ENCODE results near the gene FEM1B. TPM values are rescaled to one million over a fixed set of nuclear protein-coding genes. Genes with fewer than 3 reads are reported as not detected.

FEM1B gene
- total and polyA plus RNA-seq, 8 donors = 8.2 to 92.0 (median 24.4) TPM

- Histone ChIP-seq H3K9me3 (no peaks in the 10 kb centered on the region), H3K27me3 (no peaks in the 10 kb centered on the region), H3K36me3 (peaks cover 9 to 27% (median 21%) of the 10 kb centered on the region in 4 donors), H3K4me1 (peaks cover 18 to 93% (median 58%) of the 10 kb centered on the region in 4 donors), H3K27ac (peak overlapping the region in 1 of 5 donors; percentile 29), H3K4me3 (no peak overlapping the region)
- intact Hi-C loops (cut with DNase I; ENCODE audit: low total_unique reads) = no loop called here
- 85 to 93% (median 89%) methylated on average over 5 of the region's 5 CpGs for WGBS, 5 donors
- TF ChIP-seq POLR2A (IDR thresholded peaks at IDR 0.05) (no peak), POLR2AphosphoS5 (IDR thresholded peaks at IDR 0.05) (no peak), CTCF (IDR thresholded peaks at IDR 0.05) (no peak), EP300 (IDR thresholded peaks at IDR 0.05) (no peak)
- no peak for DNase-seq
Measured at GRCh38 chr15:68285259-68285980, 7.9 kb downstream of the FEM1B start.

GRCh38 chr15:68286256-68286655 lies 8.7 kb downstream of the FEM1B start:
- intact Hi-C loops (cut with DNase I; ENCODE audit: low total_unique reads) = no loop called here
- Histone ChIP-seq H3K36me3 (peaks cover 15 to 36% (median 29%) of the 10 kb centered on the region in 4 donors), H3K4me1 (peaks cover 13 to 93% (median 52%) of the 10 kb centered on the region in 4 donors), H3K4me3 (no peak overlapping the region), H3K27me3 (no peaks in the 10 kb centered on the region), H3K27ac (no peak overlapping the region), H3K9me3 (no peaks in the 10 kb centered on the region)
- WGBS, 5 donors = 72 to 79% (median 77%) methylated on average over 5 of the region's 5 CpGs
- no peak for DNase-seq
- TF ChIP-seq POLR2A (IDR thresholded peaks at IDR 0.05) (no peak), CTCF (IDR thresholded peaks at IDR 0.05) (no peak), POLR2AphosphoS5 (IDR thresholded peaks at IDR 0.05) (no peak), EP300 (IDR thresholded peaks at IDR 0.05) (no peak)

- peaks cover 15 to 48% (median 43%) of the 10 kb centered on the region in 4 donors for H3K36me3 ChIP-seq
- H3K9me3 ChIP-seq = no peaks in the 10 kb centered on the region
- no peak overlapping the region for H3K4me3 ChIP-seq
- intact Hi-C loops (cut with DNase I; ENCODE audit: low total_unique reads) = no loop called here
- no peak for DNase-seq
- WGBS, 5 donors = 76 to 85% (median 82%) methylated on average over 2 of the region's 2 CpGs
- no peak for TF ChIP-seq CTCF (IDR thresholded peaks at IDR 0.05)
- no peaks in the 10 kb centered on the region for H3K27me3 ChIP-seq
- peaks cover 0 to 91% (median 42%) of the 10 kb centered on the region in 4 donors for H3K4me1 ChIP-seq
- H3K27ac ChIP-seq = no peak overlapping the region
Measured at GRCh38 chr15:68289057-68289456, 11.5 kb downstream of the FEM1B start.

GRCh38 chr15:68289621-68290352 lies 12.2 kb downstream of the FEM1B start:
- Histone ChIP-seq H3K36me3 (peaks cover 15 to 44% (median 37%) of the 10 kb centered on the region in 4 donors), H3K27ac (no peak overlapping the region), H3K27me3 (no peaks in the 10 kb centered on the region), H3K9me3 (no peaks in the 10 kb centered on the region), H3K4me3 (no peak overlapping the region), H3K4me1 (peaks cover 0 to 89% (median 39%) of the 10 kb centered on the region in 4 donors)
- no peak for TF ChIP-seq POLR2AphosphoS5 (IDR thresholded peaks at IDR 0.05)
- no peak for TF ChIP-seq EP300 (IDR thresholded peaks at IDR 0.05)
- TF ChIP-seq CTCF (IDR thresholded peaks at IDR 0.05) = no peak
- no peak for TF ChIP-seq POLR2A (IDR thresholded peaks at IDR 0.05)
- 91 to 97% (median 96%) methylated on average over 14 of the region's 14 CpGs for WGBS, 5 donors
- DNase-seq = no peak
- intact Hi-C loops (cut with DNase I; ENCODE audit: low total_unique reads) = no loop called here

All from stomach (tissue), 9 donors.